Measurements from ENCODE around the gene GRIK1. TPM values are rescaled to one million over a fixed set of nuclear protein-coding genes. Genes with fewer than 3 reads are reported as not detected.

The GRIK1 gene
- polyA plus RNA-seq, 2 donors = 0.01 to 0.02 TPM

- Histone ChIP-seq H3K36me3 (ENCODE audit: control insufficient read depth in 2 of 2, insufficient read depth in 2 of 2, low read length in 1 of 2) (no peaks in the 10 kb centered on the region), H3K4me1 (ENCODE audit: control insufficient read depth in 2 of 2, insufficient read depth in 2 of 2, low read length in 1 of 2) (no peaks in the 10 kb centered on the region), H3K27ac (ENCODE audit: low read depth in 2 of 2, low read length in 1 of 2) (no peak overlapping the region), H3K4me3 (ENCODE audit: low read depth in 1 of 2, low read length in 2 of 2) (no peak overlapping the region), H3K9me3 (ENCODE audit: control insufficient read depth in 2 of 2, insufficient read depth in 1 of 2, low read depth in 1 of 2, low read length in 1 of 2) (no peaks in the 10 kb centered on the region), H3K27me3 (ENCODE audit: control insufficient read depth in 1 of 2, insufficient read depth in 2 of 2, low read length in 2 of 2) (no peaks in the 10 kb centered on the region)
- 40% methylated on average over 4 of the region's 4 CpGs for WGBS, 2 donors
These were observed 13.3 kb upstream of the GRIK1 start for GRCh38 chr21:29953072-29953471.

- Histone ChIP-seq H3K27ac (ENCODE audit: low read depth in 2 of 2, low read length in 1 of 2) (no peak overlapping the region), H3K36me3 (ENCODE audit: control insufficient read depth in 2 of 2, insufficient read depth in 2 of 2, low read length in 1 of 2) (no peaks in the 10 kb centered on the region), H3K4me3 (ENCODE audit: low read depth in 1 of 2, low read length in 2 of 2) (no peak overlapping the region), H3K4me1 (ENCODE audit: control insufficient read depth in 2 of 2, insufficient read depth in 2 of 2, low read length in 1 of 2) (no peaks in the 10 kb centered on the region), H3K27me3 (ENCODE audit: control insufficient read depth in 1 of 2, insufficient read depth in 2 of 2, low read length in 2 of 2) (no peaks in the 10 kb centered on the region), H3K9me3 (ENCODE audit: control insufficient read depth in 2 of 2, insufficient read depth in 1 of 2, low read depth in 1 of 2, low read length in 1 of 2) (no peaks in the 10 kb centered on the region)
These were observed 12.1 kb upstream of the GRIK1 start for GRCh38 chr21:29951911-29952310.

- no peak overlapping the region for H3K4me3 ChIP-seq (ENCODE audit: low read depth in 1 of 2, low read length in 2 of 2)
These were observed 10.2 kb upstream of the GRIK1 start for GRCh38 chr21:29949991-29950390.

DNA sequence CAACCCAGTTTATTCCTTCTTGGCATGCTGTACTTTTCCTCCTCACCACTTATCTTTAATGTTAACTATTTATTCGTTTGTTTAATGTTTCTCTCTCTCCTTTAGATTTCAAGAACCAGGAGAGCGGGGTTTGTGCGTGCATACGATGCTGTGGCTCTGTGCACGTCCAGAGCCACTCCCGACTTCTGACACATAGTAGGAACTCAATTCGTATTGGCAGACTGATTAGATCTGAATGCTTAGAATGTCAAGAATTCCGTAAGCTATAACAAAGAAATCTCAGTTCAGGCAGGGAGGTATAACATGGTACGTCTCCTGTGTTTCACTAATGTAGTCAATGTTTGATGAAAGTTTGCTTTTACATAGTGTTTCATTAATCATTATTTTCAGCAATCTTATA lies 7.3 kb upstream of the GRIK1 start:
- no peaks in the 10 kb centered on the region for H3K27me3 ChIP-seq (ENCODE audit: control insufficient read depth in 1 of 2, insufficient read depth in 2 of 2, low read length in 2 of 2)
- H3K4me1 ChIP-seq (ENCODE audit: control insufficient read depth in 2 of 2, insufficient read depth in 2 of 2, low read length in 1 of 2) = no peaks in the 10 kb centered on the region
- H3K36me3 ChIP-seq (ENCODE audit: control insufficient read depth in 2 of 2, insufficient read depth in 2 of 2, low read length in 1 of 2) = no peaks in the 10 kb centered on the region
- H3K27ac ChIP-seq (ENCODE audit: low read depth in 2 of 2, low read length in 1 of 2) = no peak overlapping the region
- no peaks in the 10 kb centered on the region for H3K9me3 ChIP-seq (ENCODE audit: control insufficient read depth in 2 of 2, insufficient read depth in 1 of 2, low read depth in 1 of 2, low read length in 1 of 2)
- no peak overlapping the region for H3K4me3 ChIP-seq (ENCODE audit: low read depth in 1 of 2, low read length in 2 of 2)
- WGBS, 2 donors = 64 to 68% methylated on average over 9 of the region's 9 CpGs

More at GRCh38 chr21:29949991-29950390, 10.2 kb upstream of the GRIK1 start:
- WGBS, 2 donors = 88 to 94% methylated on average over 1 of the region's 1 CpG
- no peaks in the 10 kb centered on the region for H3K9me3 ChIP-seq (ENCODE audit: control insufficient read depth in 2 of 2, insufficient read depth in 1 of 2, low read depth in 1 of 2, low read length in 1 of 2)
- H3K27ac ChIP-seq (ENCODE audit: low read depth in 2 of 2, low read length in 1 of 2) = no peak overlapping the region
- H3K27me3 ChIP-seq (ENCODE audit: control insufficient read depth in 1 of 2, insufficient read depth in 2 of 2, low read length in 2 of 2) = no peaks in the 10 kb centered on the region
- no peaks in the 10 kb centered on the region for H3K4me1 ChIP-seq (ENCODE audit: control insufficient read depth in 2 of 2, insufficient read depth in 2 of 2, low read length in 1 of 2)
- no peaks in the 10 kb centered on the region for H3K36me3 ChIP-seq (ENCODE audit: control insufficient read depth in 2 of 2, insufficient read depth in 2 of 2, low read length in 1 of 2)

DNA sequence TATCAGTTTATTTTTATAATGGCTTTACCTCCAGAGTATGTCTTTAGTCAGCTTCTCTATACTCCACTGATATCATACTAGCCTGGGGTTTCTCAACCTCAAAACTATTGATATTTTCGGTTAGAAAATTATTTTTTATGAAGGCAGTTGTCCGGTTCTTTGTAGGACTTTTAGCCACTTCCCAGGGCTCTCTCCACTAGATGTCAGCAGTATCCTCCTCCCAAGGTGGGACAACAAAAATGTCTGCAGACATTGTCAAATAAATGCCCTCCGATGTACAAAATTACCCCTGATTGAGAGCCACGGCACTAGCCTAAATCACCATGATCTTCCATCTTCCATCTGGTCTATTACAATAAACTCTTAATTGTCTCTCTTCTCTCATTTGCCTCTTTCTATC lies 4.1 kb upstream of the GRIK1 start:
- Histone ChIP-seq H3K4me3 (ENCODE audit: low read depth in 1 of 2, low read length in 2 of 2) (no peak overlapping the region), H3K27me3 (ENCODE audit: control insufficient read depth in 1 of 2, insufficient read depth in 2 of 2, low read length in 2 of 2) (peaks cover 4% of the 10 kb centered on the region in 2 donors), H3K4me1 (ENCODE audit: control insufficient read depth in 2 of 2, insufficient read depth in 2 of 2, low read length in 1 of 2) (peaks cover 0 to 6% of the 10 kb centered on the region in 2 donors), H3K27ac (ENCODE audit: low read depth in 2 of 2, low read length in 1 of 2) (no peak overlapping the region), H3K36me3 (ENCODE audit: control insufficient read depth in 2 of 2, insufficient read depth in 2 of 2, low read length in 1 of 2) (no peaks in the 10 kb centered on the region), H3K9me3 (ENCODE audit: control insufficient read depth in 2 of 2, insufficient read depth in 1 of 2, low read depth in 1 of 2, low read length in 1 of 2) (no peaks in the 10 kb centered on the region)
- WGBS, 2 donors = 77 to 83% methylated on average over 4 of the region's 4 CpGs

GRCh38 chr21:29942034-29942433 lies 2.2 kb upstream of the GRIK1 start:
- no peak overlapping the region for H3K27ac ChIP-seq (ENCODE audit: low read depth in 2 of 2, low read length in 1 of 2)
- H3K27me3 ChIP-seq (ENCODE audit: control insufficient read depth in 1 of 2, insufficient read depth in 2 of 2, low read length in 2 of 2) = peaks cover 4 to 7% of the 10 kb centered on the region in 2 donors
- H3K9me3 ChIP-seq (ENCODE audit: control insufficient read depth in 2 of 2, insufficient read depth in 1 of 2, low read depth in 1 of 2, low read length in 1 of 2) = no peaks in the 10 kb centered on the region
- peaks cover 0 to 6% of the 10 kb centered on the region in 2 donors for H3K4me1 ChIP-seq (ENCODE audit: control insufficient read depth in 2 of 2, insufficient read depth in 2 of 2, low read length in 1 of 2)
- H3K4me3 ChIP-seq (ENCODE audit: low read depth in 1 of 2, low read length in 2 of 2) = no peak overlapping the region
- 93 to 97% methylated on average over 1 of the region's 1 CpG for WGBS, 2 donors
- no peaks in the 10 kb centered on the region for H3K36me3 ChIP-seq (ENCODE audit: control insufficient read depth in 2 of 2, insufficient read depth in 2 of 2, low read length in 1 of 2)

DNA sequence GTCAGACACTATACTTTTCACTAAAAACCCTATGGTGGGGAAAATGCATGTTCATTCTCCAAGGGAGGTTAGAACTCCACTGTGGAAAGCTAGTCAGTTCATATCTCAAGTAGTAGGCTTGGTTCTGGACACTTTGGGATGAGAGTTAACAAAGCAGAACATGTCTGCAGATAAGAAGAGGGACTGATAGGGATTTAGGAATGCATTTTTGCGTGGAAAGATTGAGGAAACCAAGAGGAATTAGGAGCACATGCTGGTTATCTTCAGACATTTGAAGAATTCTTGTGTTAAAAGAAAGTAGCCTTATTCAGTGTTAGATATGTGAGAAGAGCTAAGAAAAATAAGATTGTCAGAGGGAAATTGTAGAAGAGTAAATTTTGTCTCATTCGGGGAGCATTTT lies 1.2 kb upstream of the GRIK1 start:
- H3K36me3 ChIP-seq (ENCODE audit: control insufficient read depth in 2 of 2, insufficient read depth in 2 of 2, low read length in 1 of 2) = no peaks in the 10 kb centered on the region
- H3K4me3 ChIP-seq (ENCODE audit: low read depth in 1 of 2, low read length in 2 of 2) = no peak overlapping the region
- 68 to 76% methylated on average over 2 of the region's 2 CpGs for WGBS, 2 donors
- no peak overlapping the region for H3K27ac ChIP-seq (ENCODE audit: low read depth in 2 of 2, low read length in 1 of 2)
- H3K4me1 ChIP-seq (ENCODE audit: control insufficient read depth in 2 of 2, insufficient read depth in 2 of 2, low read length in 1 of 2) = peaks cover 0 to 6% of the 10 kb centered on the region in 2 donors
- no peaks in the 10 kb centered on the region for H3K9me3 ChIP-seq (ENCODE audit: control insufficient read depth in 2 of 2, insufficient read depth in 1 of 2, low read depth in 1 of 2, low read length in 1 of 2)
- peaks cover 4 to 7% of the 10 kb centered on the region in 2 donors for H3K27me3 ChIP-seq (ENCODE audit: control insufficient read depth in 1 of 2, insufficient read depth in 2 of 2, low read length in 2 of 2)

DNA sequence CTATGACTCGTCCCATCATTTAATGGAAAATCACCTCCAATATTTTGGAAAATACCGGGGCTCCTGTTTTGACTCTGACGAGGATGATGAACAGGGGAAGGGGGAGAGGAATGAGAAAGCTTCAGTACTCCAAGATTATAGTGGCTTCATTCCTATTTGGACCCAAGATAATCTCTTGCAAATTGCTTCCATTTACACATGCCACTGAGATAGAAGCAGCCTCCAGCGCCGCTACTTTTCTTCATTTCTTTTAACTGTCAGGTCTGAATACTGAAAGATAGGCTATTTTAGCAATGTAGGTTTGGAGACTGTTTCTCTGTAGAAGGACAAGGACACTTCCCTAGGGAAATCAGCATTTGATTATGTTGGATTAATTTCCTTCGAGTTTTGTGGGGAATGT lies 565 bp upstream of the GRIK1 start:
- 18 to 19% methylated on average over 6 of the region's 6 CpGs for WGBS, 2 donors
- Histone ChIP-seq H3K4me3 (ENCODE audit: low read depth in 1 of 2, low read length in 2 of 2) (peak overlapping the region in 1 of 2 donors; percentile 15), H3K36me3 (ENCODE audit: control insufficient read depth in 2 of 2, insufficient read depth in 2 of 2, low read length in 1 of 2) (no peaks in the 10 kb centered on the region), H3K4me1 (ENCODE audit: control insufficient read depth in 2 of 2, insufficient read depth in 2 of 2, low read length in 1 of 2) (peaks cover 0 to 6% of the 10 kb centered on the region in 2 donors), H3K27ac (ENCODE audit: low read depth in 2 of 2, low read length in 1 of 2) (no peak overlapping the region), H3K9me3 (ENCODE audit: control insufficient read depth in 2 of 2, insufficient read depth in 1 of 2, low read depth in 1 of 2, low read length in 1 of 2) (no peaks in the 10 kb centered on the region), H3K27me3 (ENCODE audit: control insufficient read depth in 1 of 2, insufficient read depth in 2 of 2, low read length in 2 of 2) (peaks cover 4 to 7% of the 10 kb centered on the region in 2 donors)

DNA sequence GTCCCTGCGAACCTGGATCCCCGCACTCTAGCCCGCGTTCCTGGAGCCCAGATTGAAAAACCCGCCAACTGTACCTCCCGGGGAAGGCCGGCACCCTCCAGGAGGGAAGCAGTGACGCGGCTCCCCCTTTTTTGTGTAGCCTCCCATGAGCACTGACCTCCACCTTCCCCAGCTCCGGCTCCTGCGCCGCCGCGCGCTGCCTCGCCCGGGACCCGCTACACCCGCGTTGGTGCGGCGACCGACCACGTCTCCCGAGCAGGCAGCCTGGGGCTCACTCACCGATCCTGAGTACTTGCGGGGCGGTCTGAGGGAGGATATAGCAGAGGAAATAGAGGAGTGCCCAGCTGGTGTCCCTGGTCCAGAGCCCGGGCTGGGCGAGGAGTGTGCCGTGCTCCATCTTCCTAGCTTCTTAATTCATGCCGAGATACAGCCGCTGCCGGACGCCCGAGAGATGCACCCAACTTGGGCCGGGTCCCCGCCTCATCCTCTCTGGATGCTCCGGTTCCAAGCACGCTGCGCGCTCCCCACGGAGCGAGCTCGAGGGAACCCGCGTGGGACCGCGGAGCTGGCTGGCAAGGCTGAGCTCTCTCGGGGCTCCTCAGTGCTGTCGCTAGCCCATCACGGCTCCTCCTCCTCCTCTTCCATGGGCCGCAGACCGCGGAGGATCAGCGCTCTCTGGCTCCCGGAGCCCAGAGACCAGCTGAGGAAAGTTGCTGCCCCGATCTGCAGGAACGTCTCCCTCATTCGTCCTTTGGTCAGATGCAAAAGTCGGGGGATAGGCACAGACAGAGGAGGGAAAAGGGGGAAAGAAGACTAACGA lies 482 bp downstream of the GRIK1 start:
- Histone ChIP-seq H3K27ac (ENCODE audit: low read depth in 2 of 2, low read length in 1 of 2) (no peak overlapping the region), H3K27me3 (ENCODE audit: control insufficient read depth in 1 of 2, insufficient read depth in 2 of 2, low read length in 2 of 2) (peaks cover 6 to 7% of the 10 kb centered on the region in 2 donors), H3K36me3 (ENCODE audit: control insufficient read depth in 2 of 2, insufficient read depth in 2 of 2, low read length in 1 of 2) (no peaks in the 10 kb centered on the region), H3K4me1 (ENCODE audit: control insufficient read depth in 2 of 2, insufficient read depth in 2 of 2, low read length in 1 of 2) (peaks cover 0 to 6% of the 10 kb centered on the region in 2 donors), H3K9me3 (ENCODE audit: control insufficient read depth in 2 of 2, insufficient read depth in 1 of 2, low read depth in 1 of 2, low read length in 1 of 2) (no peaks in the 10 kb centered on the region), H3K4me3 (ENCODE audit: low read depth in 1 of 2, low read length in 2 of 2) (no peak overlapping the region)
- 4 to 5% methylated on average over 62 of the region's 62 CpGs for WGBS, 2 donors

DNA sequence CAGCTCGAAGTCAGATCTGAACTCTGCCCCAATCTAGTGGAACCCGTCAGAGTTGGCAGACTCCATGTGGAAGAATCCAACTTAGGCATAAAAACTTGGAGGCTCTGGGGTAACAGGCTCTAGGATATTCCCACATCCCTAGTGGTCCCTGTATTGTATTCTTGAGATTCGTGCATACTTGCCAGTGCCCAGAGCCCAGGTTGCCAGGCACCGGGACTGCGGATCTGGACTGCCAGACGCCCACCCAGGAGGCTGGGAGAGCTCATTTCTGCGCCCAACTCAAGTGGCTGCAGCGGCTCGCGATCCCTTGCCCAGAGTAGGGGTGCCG lies 1.1 kb downstream of the GRIK1 start:
- no peak overlapping the region for H3K4me3 ChIP-seq (ENCODE audit: low read depth in 1 of 2, low read length in 2 of 2)
- 17 to 18% methylated on average over 11 of the region's 11 CpGs for WGBS, 2 donors
- no peaks in the 10 kb centered on the region for H3K9me3 ChIP-seq (ENCODE audit: control insufficient read depth in 2 of 2, insufficient read depth in 1 of 2, low read depth in 1 of 2, low read length in 1 of 2)
- H3K27me3 ChIP-seq (ENCODE audit: control insufficient read depth in 1 of 2, insufficient read depth in 2 of 2, low read length in 2 of 2) = peaks cover 6 to 7% of the 10 kb centered on the region in 2 donors
- peaks cover 0 to 6% of the 10 kb centered on the region in 2 donors for H3K4me1 ChIP-seq (ENCODE audit: control insufficient read depth in 2 of 2, insufficient read depth in 2 of 2, low read length in 1 of 2)
- H3K27ac ChIP-seq (ENCODE audit: low read depth in 2 of 2, low read length in 1 of 2) = no peak overlapping the region
- H3K36me3 ChIP-seq (ENCODE audit: control insufficient read depth in 2 of 2, insufficient read depth in 2 of 2, low read length in 1 of 2) = no peaks in the 10 kb centered on the region
